Osteocyte (in vitro differentiated cells): ENCODE measurements around the gene LRRTM1. TPM values are rescaled to one million over a fixed set of nuclear protein-coding genes. Genes with fewer than 3 reads are reported as not detected.

Experiments
- DNase-seq: peaks from one replicate; pipeline ENCODE4 v3.0.0; 2021; ENCODE audit warnings: mixed read lengths; ENCODE audit not compliant: unreplicated experiment; ENCODE audit errors: extremely low spot score
- H3K27ac Mint-ChIP-seq: one replicate; pipeline ENCODE4 v1.8.0; 2021; ENCODE audit warnings: mild to moderate bottlenecking, mixed read lengths; ENCODE audit not compliant: unreplicated experiment
- H3K27me3 Mint-ChIP-seq: one replicate; pipeline ENCODE4 v1.8.0; 2021; ENCODE audit warnings: mixed read lengths; ENCODE audit not compliant: unreplicated experiment
- H3K36me3 Mint-ChIP-seq: one replicate; pipeline ENCODE4 v1.8.0; 2021; ENCODE audit warnings: mixed read lengths; ENCODE audit not compliant: unreplicated experiment
- H3K4me1 Mint-ChIP-seq: one replicate; pipeline ENCODE4 v1.8.0; 2021; ENCODE audit warnings: mixed read lengths; ENCODE audit not compliant: unreplicated experiment
- H3K4me3 Mint-ChIP-seq: one replicate; pipeline ENCODE4 v1.8.0; 2021; ENCODE audit warnings: mild to moderate bottlenecking, moderate library complexity, mixed read lengths; ENCODE audit not compliant: unreplicated experiment
- H3K9me3 Mint-ChIP-seq: one replicate; pipeline ENCODE4 v1.8.0; 2021; ENCODE audit warnings: mixed read lengths; ENCODE audit not compliant: unreplicated experiment
- CTCF ChIP-seq: fragments of 200-600 bp; sonication (generic); IDR thresholded peaks from 2 replicates; pipeline ENCODE4 v1.5.0; 2021; ENCODE audit warnings: antibody characterized with exemption, mild to moderate bottlenecking, moderate library complexity
- total RNA-seq: library from RNA; stranded (reverse); gene quantifications from 2 replicates; pipeline ENCODE4 v1.2.1, GENCODE V29; 2021

The LRRTM1 gene
- total RNA-seq, 1 donor from 2014 or later: not detected

DNA sequence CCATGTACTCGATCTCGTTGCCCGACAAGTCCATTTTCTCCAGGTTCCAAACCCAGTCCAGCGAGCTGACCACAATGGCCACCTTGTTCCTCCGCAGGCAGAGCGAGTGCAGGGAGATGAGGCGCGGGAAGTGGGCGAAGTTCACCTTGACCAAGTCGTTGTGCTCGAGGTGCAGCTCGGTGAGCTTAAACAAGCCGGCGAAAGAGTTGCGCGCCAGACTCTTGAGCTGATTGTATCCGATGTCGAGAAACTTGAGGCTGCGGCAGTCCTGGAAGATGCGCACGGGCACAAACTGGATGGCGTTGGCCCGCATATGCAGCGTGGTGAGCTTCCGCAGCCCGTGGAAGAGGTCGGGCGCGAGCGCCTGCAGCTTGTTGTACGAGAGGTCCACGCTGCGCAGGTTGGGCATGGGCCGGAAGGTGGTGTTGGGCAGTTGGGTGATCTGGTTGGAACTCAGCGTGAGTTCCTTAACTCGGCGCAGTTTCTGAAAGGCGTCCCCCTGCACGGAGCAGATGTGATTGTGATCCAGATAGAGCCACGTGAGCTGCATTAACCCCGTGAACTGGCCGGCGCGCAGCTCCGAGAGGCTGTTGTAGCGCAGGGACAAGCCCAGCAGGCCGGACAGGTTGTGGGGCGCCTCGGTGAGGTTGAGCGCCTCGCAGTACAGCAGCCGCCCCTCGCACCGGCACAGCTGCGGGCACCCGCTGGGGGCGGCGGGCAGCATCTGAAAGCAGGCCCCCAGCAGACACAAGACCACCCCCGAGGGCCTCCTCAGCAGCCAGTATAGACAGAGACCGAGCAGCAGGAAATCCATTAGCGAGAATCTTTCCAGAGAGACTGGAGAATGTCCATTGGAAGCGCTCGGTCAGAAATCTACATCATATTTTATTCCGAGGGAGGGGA lies 1.3 kb downstream of the LRRTM1 start:
- Mint-ChIP-seq H3K36me3 (no peaks in the 10 kb centered on the region), H3K27ac (no peak overlapping the region), H3K9me3 (no peaks in the 10 kb centered on the region), H3K4me1 (peaks cover 1% of the 10 kb centered on the region), H3K4me3 (no peak overlapping the region), H3K27me3 (peaks cover 25% of the 10 kb centered on the region)
- TF ChIP-seq CTCF: no peak
- DNase-seq: no peak

- Mint-ChIP-seq H3K36me3 (no peaks in the 10 kb centered on the region), H3K4me3 (no peak overlapping the region), H3K27ac (no peak overlapping the region), H3K9me3 (no peaks in the 10 kb centered on the region), H3K4me1 (peaks cover 1% of the 10 kb centered on the region), H3K27me3 (peaks cover 25% of the 10 kb centered on the region)
- no peak for DNase-seq
- TF ChIP-seq CTCF: no peak
Observed at GRCh38 chr2:80302314-80303005, 2.1 kb downstream of the LRRTM1 start.

- no peak for TF ChIP-seq CTCF
- no peak overlapping the region for H3K4me3 Mint-ChIP-seq
- no peak overlapping the region for H3K27ac Mint-ChIP-seq
- no peak for DNase-seq
- H3K9me3 Mint-ChIP-seq: no peaks in the 10 kb centered on the region
- peaks cover 1% of the 10 kb centered on the region for H3K4me1 Mint-ChIP-seq
- peaks cover 25% of the 10 kb centered on the region for H3K27me3 Mint-ChIP-seq
- H3K36me3 Mint-ChIP-seq: no peaks in the 10 kb centered on the region
Observed at GRCh38 chr2:80302001-80302313, 2.6 kb downstream of the LRRTM1 start.

GRCh38 chr2:80300954-80301353 lies 3.6 kb downstream of the LRRTM1 start:
- Mint-ChIP-seq H3K27me3 (peaks cover 23% of the 10 kb centered on the region), H3K36me3 (no peaks in the 10 kb centered on the region), H3K9me3 (no peaks in the 10 kb centered on the region), H3K4me3 (no peak overlapping the region), H3K27ac (no peak overlapping the region), H3K4me1 (peaks cover 1% of the 10 kb centered on the region)
- no peak for DNase-seq
- no peak for TF ChIP-seq CTCF

- H3K27me3 Mint-ChIP-seq: peaks cover 21% of the 10 kb centered on the region
- no peak for DNase-seq
- H3K4me3 Mint-ChIP-seq: no peak overlapping the region
- no peak for TF ChIP-seq CTCF
- H3K9me3 Mint-ChIP-seq: no peaks in the 10 kb centered on the region
- H3K27ac Mint-ChIP-seq: no peak overlapping the region
- H3K36me3 Mint-ChIP-seq: no peaks in the 10 kb centered on the region
- H3K4me1 Mint-ChIP-seq: peaks cover 1% of the 10 kb centered on the region
Observed at GRCh38 chr2:80300346-80300745, 4.2 kb downstream of the LRRTM1 start.
